A549 (cell line): ENCODE results near the gene METTL18. TPM values are rescaled to one million over a fixed set of nuclear protein-coding genes. Genes with fewer than 3 reads are reported as not detected.

Experiments used
- ATAC-seq, 2 experiments: fragments of 200-7000 bp in 1 of 2; fragments of >200 bp in 1 of 2; cut with Nextera tagmentation in 1 of 2; cut with Tn5 transposase in 1 of 2; 3 replicates each; pipeline versions ENCODE4 v1.8.0 to v1.9.1; 2018 to 2020; ENCODE audit warnings: mild to moderate bottlenecking in 1 of 2, moderate library complexity in 1 of 2
- CTCF ChIA-PET: fragments of 300-600 bp; sonication (Branson Sonifier 250); formaldehyde crosslinking; extraction: SDS; loops from one replicate; lab custom pipeline; 2021; ENCODE audit warnings: antibody characterized with exemption, inconsistent platforms; lab: Yijun Ruan, JAX
- POLR2A ChIA-PET: fragments of 350-600 bp; formaldehyde crosslinking; extraction: SDS; loops from one replicate; lab custom pipeline; 2021; ENCODE audit warnings: antibody characterized with exemption, inconsistent platforms; lab: Yijun Ruan, JAX
- DNase-seq, 2 experiments: peaks; one replicate each; pipeline versions ENCODE4 v3.0.0 to v3.0.0-alpha.2; 2011 to 2016; ENCODE audit warnings: low read depth in 1 of 2, low spot score in 1 of 2
- FAIRE-seq: peaks from 2 replicates; lab custom pipeline; 2011; peaks lifted over from hg19 to GRCh38; lab: Jason Lieb, UNC
- H3K27ac ChIP-seq, 2 experiments: fragments of >200 bp; sonication (Bioruptor Twin); formaldehyde crosslinking; 3 replicates each; pipeline ENCODE4 v1.5.1; 2016 to 2017
- H3K4me1 ChIP-seq: fragments of >200 bp; sonication (Bioruptor Twin); formaldehyde crosslinking; 3 replicates; pipeline ENCODE4 v1.6.1; 2016
- H3K4me2 ChIP-seq: fragments of >200 bp; sonication (Bioruptor Twin); formaldehyde crosslinking; 3 replicates; pipeline ENCODE4 v1.6.1; 2016
- H3K4me3 ChIP-seq: fragments of >200 bp; sonication (Bioruptor Twin); formaldehyde crosslinking; 3 replicates; pipeline ENCODE4 v1.5.1; 2016
- H3K9me3 ChIP-seq: fragments of >200 bp; sonication (Bioruptor Twin); formaldehyde crosslinking; 3 replicates; pipeline ENCODE4 v1.6.1; 2016
- CBX2 ChIP-seq: fragments of 200-600 bp; sonication (generic); IDR thresholded peaks from 2 replicates; pipeline ENCODE4 v1.6.1; 2016; ENCODE audit warnings: low read depth, mild to moderate bottlenecking, borderline replicate concordance
- CBX8 ChIP-seq: fragments of 200-600 bp; sonication (generic); IDR thresholded peaks from 2 replicates; pipeline ENCODE4 v1.6.1; 2016
- CEBPB ChIP-seq, 2 experiments: fragments of >200 bp in 1 of 2; sonication (Bioruptor Twin) in 1 of 2; formaldehyde crosslinking in 1 of 2; IDR thresholded peaks; 2 replicates each; pipeline ENCODE4 v1.6.1; 2012 to 2016
- CHD4 ChIP-seq: fragments of 200-600 bp; sonication (generic); IDR thresholded peaks from 2 replicates; pipeline ENCODE4 v1.6.1; 2016; ENCODE audit warnings: antibody characterized with exemption, mild to moderate bottlenecking, borderline replicate concordance
- EHF ChIP-seq: fragments of 250-450 bp; sonication (Bioruptor Pico); IDR thresholded peaks from 2 replicates; pipeline ENCODE4 v1.5.0; 2020; ENCODE audit warnings: mild to moderate bottlenecking
- ESRRA ChIP-seq: fragments of 150-350 bp; IDR thresholded peaks from 2 replicates; pipeline ENCODE4 v1.6.1; 2014; ENCODE audit warnings: mild to moderate bottlenecking, low read length, borderline replicate concordance
- FOSB ChIP-seq: fragments of 250-450 bp; sonication (Bioruptor Pico); IDR thresholded peaks from 2 replicates; pipeline ENCODE4 v1.5.0; 2020; ENCODE audit warnings: mild to moderate bottlenecking, moderate library complexity
- FOSL2 ChIP-seq, 2 experiments: fragments of 450-650 bp in 1 of 2; fragments of >200 bp in 1 of 2; sonication (Bioruptor Twin) in 1 of 2; formaldehyde crosslinking; IDR thresholded peaks; 2 replicates each; pipeline versions ENCODE4 v1.5.0 to v1.6.1; 2016 to 2020; ENCODE audit warnings: mild to moderate bottlenecking in 1 of 2, moderate library complexity in 1 of 2
- GATA3 ChIP-seq: IDR thresholded peaks from 2 replicates; pipeline ENCODE4 v1.6.1; 2012; ENCODE audit warnings: borderline replicate concordance
- HDAC2 ChIP-seq: fragments of 200-600 bp; sonication (generic); IDR thresholded peaks from 2 replicates; pipeline ENCODE4 v1.6.1; 2016
- HEYL ChIP-seq: fragments of 250-450 bp; sonication (Bioruptor Pico); IDR thresholded peaks from 2 replicates; pipeline ENCODE4 v1.8.0; 2021; ENCODE audit warnings: mild to moderate bottlenecking, moderate library complexity
- HOXA7 ChIP-seq: fragments of 250-450 bp; sonication (Bioruptor Pico); IDR thresholded peaks from 2 replicates; pipeline ENCODE4 v1.5.0; 2020; ENCODE audit warnings: mild to moderate bottlenecking, moderate library complexity
- HOXB13 ChIP-seq: fragments of 250-450 bp; sonication (Bioruptor Pico); IDR thresholded peaks from 2 replicates; pipeline ENCODE4 v1.5.0; 2020; ENCODE audit warnings: low read depth, mild to moderate bottlenecking, moderate library complexity
- JUN ChIP-seq, 2 experiments: fragments of >200 bp; sonication (Bioruptor Twin); formaldehyde crosslinking; IDR thresholded peaks; 2 replicates in 1 of 2; 3 replicates in 1 of 2; pipeline ENCODE4 v1.6.1; 2016 to 2017
- JUNB ChIP-seq: fragments of >200 bp; sonication (Bioruptor Twin); formaldehyde crosslinking; IDR thresholded peaks from 2 replicates; pipeline ENCODE4 v1.6.1; 2016
- KDM1A ChIP-seq: fragments of 200-600 bp; sonication (generic); IDR thresholded peaks from 2 replicates; pipeline ENCODE4 v1.6.1; 2016; ENCODE audit warnings: low read depth, mild to moderate bottlenecking
- MAFK ChIP-seq: fragments of 450-650 bp; IDR thresholded peaks from 2 replicates; pipeline ENCODE4 v1.6.1; 2014; ENCODE audit not compliant: partially characterized antibody
- MYC ChIP-seq: IDR thresholded peaks from 2 replicates; pipeline ENCODE4 v1.6.1; 2012; ENCODE audit warnings: mild to moderate bottlenecking, inconsistent platforms, low read length, improper control_type of control experiment, borderline replicate concordance
- NFE2L2 ChIP-seq: fragments of 150-350 bp; conservative IDR thresholded peaks from 2 replicates; pipeline ENCODE4 v1.6.1; 2014; ENCODE audit warnings: low read length
- NPAS2 ChIP-seq: fragments of 250-450 bp; sonication (Bioruptor Pico); IDR thresholded peaks from 2 replicates; pipeline ENCODE4 v1.8.0; 2022; ENCODE audit warnings: mild to moderate bottlenecking, moderate library complexity, borderline replicate concordance
- POLR2AphosphoS2 ChIP-seq: conservative IDR thresholded peaks from 2 replicates; pipeline ENCODE4 v1.6.1; 2012; ENCODE audit warnings: low read length, improper control_type of control experiment, inconsistent platforms
- RAD21 ChIP-seq, 2 experiments: fragments of >200 bp in 1 of 2; sonication (Bioruptor Twin) in 1 of 2; formaldehyde crosslinking in 1 of 2; IDR thresholded peaks in 1 of 2; conservative IDR thresholded peaks in 1 of 2; 2 replicates in 1 of 2; 3 replicates in 1 of 2; pipeline ENCODE4 v1.6.1; 2012 to 2018; ENCODE audit warnings: inconsistent platforms in 1 of 2
- RNF2 ChIP-seq: fragments of 200-600 bp; sonication (generic); IDR thresholded peaks from 2 replicates; pipeline ENCODE4 v1.6.1; 2016; ENCODE audit warnings: low read depth, mild to moderate bottlenecking, antibody characterized with exemption, moderate library complexity, borderline replicate concordance
- SMC3 ChIP-seq: fragments of >200 bp; sonication (Bioruptor Twin); formaldehyde crosslinking; IDR thresholded peaks from 3 replicates; pipeline ENCODE4 v1.6.1; 2018; ENCODE audit warnings: inconsistent platforms
- SREBF2 ChIP-seq: fragments of 450-650 bp; IDR thresholded peaks from 2 replicates; pipeline ENCODE4 v1.6.1; 2014; ENCODE audit warnings: mild to moderate bottlenecking, moderate library complexity
- TFCP2L1 ChIP-seq: fragments of 250-450 bp; sonication (Bioruptor Pico); IDR thresholded peaks from 2 replicates; pipeline ENCODE4 v1.5.0; 2021; ENCODE audit warnings: mild to moderate bottlenecking
- WGBS: methylation state at CpG from one replicate; pipeline ENCODE4 v1.1.6; 2017; ENCODE audit errors: missing lambda C conversion rate; 5-methylcytosine and 5-hydroxymethylcytosine counted together
- polyA plus RNA-seq, 4 experiments: library from polyadenylated mRNA; depleted of rRNA in 3 of 4; stranded (reverse); fragments of >200 nt; fragmentation: RNase III in 1 of 4; extraction: RNeasy Plus Mini Kit Qiagen cat#74134 plus additional on column Dnase treatment in 1 of 4; gene quantifications; 2 replicates in 3 of 4; 3 replicates in 1 of 4; pipeline ENCODE4 v1.2.3, GENCODE V29; 2011 to 2017
- TF ChIP-seq, protein P1 (sequence below): fragments of 250-450 bp; sonication (Bioruptor Pico); IDR thresholded peaks from 2 replicates; pipeline ENCODE4 v1.5.0; 2020; ENCODE audit warnings: low read depth, mild to moderate bottlenecking, moderate library complexity
- TF ChIP-seq, protein P2 (sequence below): IDR thresholded peaks from 2 replicates; pipeline ENCODE4 v1.6.1; 2012; ENCODE audit warnings: low read depth, borderline replicate concordance
- TF ChIP-seq, protein P3 (sequence below): fragments of 150-350 bp; IDR thresholded peaks from 2 replicates; pipeline ENCODE4 v1.6.1; 2014; ENCODE audit warnings: low read depth, mild to moderate bottlenecking, low read length
- TF ChIP-seq, protein P4 (sequence below): IDR thresholded peaks from 2 replicates; pipeline ENCODE4 v1.6.1; 2012
- TF ChIP-seq, protein P5 (sequence below): IDR thresholded peaks from 2 replicates; pipeline ENCODE4 v1.6.1; 2012
- TF ChIP-seq, protein P6 (sequence below): fragments of 200-600 bp; sonication (generic); IDR thresholded peaks from 2 replicates; pipeline ENCODE4 v1.6.1; 2016; ENCODE audit warnings: antibody characterized with exemption, mild to moderate bottlenecking, moderate library complexity

Gene METTL18
- polyA plus RNA-seq, 2 of the 4 experiments (the other 2 are of a cell fraction) = 7.5 to 11.4 TPM

DNA sequence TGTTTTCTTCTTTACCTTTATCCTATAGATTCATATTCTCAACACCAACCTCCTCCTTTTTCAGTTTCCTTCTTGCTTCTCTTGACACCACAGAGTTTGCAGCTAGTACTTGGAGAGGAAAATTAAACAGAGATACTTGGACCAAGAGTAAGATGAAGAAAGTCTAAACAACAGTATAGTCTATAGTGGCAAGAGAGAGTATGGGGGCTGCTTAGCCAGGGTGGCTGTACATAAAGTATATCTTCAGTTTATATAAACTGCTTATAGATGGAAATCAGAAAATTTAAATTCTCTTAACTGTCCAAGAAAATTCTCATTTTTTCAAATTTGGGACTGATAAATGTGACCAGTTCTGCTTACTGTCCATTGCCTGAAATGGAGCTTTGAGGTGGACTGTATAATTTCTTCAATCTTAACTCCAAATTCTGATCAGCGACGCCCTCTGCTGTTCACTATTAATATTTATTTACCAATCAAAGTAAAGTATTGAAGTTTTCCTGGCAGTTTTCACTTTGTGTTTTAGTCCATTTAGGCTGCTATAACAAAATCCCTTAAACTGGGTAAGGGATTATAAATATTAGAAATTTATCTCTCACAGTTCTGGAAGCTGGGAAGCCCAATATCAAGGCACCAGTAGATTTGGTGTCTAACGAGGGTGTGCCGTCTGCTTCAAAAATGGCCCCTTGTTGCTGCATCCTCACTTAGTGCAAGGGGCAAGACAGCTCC lies 14.8 kb upstream of the METTL18 start (continued):
- TF ChIP-seq CEBPB (IDR thresholded peaks at IDR 0.05) (no peak), NFE2L2 (no peak), RAD21 (conservative IDR thresholded peaks at IDR 0.05 in 1 of 2, IDR thresholded peaks at IDR 0.05 in 1 of 2) (peak; percentile 65 to 69)

DNA sequence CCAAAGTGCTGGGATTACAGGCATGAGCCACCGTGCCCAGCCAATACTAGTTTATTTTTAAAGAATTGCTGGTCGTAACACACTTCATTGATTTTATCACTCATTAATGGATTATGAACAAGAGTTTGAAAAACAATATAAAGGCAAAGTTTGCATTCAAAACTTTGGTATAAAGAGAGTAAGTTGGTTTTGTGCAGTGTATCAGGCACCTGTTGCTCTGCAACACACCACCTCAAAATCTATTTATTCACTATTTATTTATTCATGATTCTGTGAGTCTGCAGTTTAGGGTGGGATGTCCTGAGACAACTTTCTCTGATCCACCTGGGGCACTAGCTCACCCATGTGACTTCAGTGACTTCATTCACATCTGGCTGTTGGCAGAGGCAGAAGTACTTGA lies 10.2 kb upstream of the METTL18 start:
- DNase-seq = no peak
- WGBS = 91% methylated on average over 2 of the region's 2 CpGs
- CTCF ChIA-PET = no interaction called here
- H3K9me3 ChIP-seq = no peaks in the 10 kb centered on the region
- POLR2A ChIA-PET = no interaction called here
- no peak for ATAC-seq
- H3K4me1 ChIP-seq = no peaks in the 10 kb centered on the region
- no peak overlapping the region for H3K4me3 ChIP-seq
- H3K4me2 ChIP-seq = no peak overlapping the region
- no peak for TF ChIP-seq FOSL2 (IDR thresholded peaks at IDR 0.05)
- TF ChIP-seq FOSL2 (CRISPR knock-in tag; IDR thresholded peaks at IDR 0.05) = no peak
- TF ChIP-seq CBX8 = no peak
- no peak for TF ChIP-seq HDAC2
- no peak for TF ChIP-seq GATA3
- no peak for TF ChIP-seq HOXA7 (CRISPR knock-in tag)
- no peak for TF ChIP-seq RNF2
- TF ChIP-seq, protein P1, sequence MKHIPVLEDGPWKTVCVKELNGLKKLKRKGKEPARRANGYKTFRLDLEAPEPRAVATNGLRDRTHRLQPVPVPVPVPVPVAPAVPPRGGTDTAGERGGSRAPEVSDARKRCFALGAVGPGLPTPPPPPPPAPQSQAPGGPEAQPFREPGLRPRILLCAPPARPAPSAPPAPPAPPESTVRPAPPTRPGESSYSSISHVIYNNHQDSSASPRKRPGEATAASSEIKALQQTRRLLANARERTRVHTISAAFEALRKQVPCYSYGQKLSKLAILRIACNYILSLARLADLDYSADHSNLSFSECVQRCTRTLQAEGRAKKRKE (CRISPR knock-in tag) = no peak
- no peak for TF ChIP-seq NPAS2 (CRISPR knock-in tag)
- no peak for TF ChIP-seq SREBF2
- no peak for TF ChIP-seq EHF (CRISPR knock-in tag)
- no peak for TF ChIP-seq HOXB13 (CRISPR knock-in tag)
- TF ChIP-seq POLR2AphosphoS2 = no peak
- no peak for TF ChIP-seq JUNB
- no peak for TF ChIP-seq TFCP2L1 (CRISPR knock-in tag)
- TF ChIP-seq KDM1A = no peak
- TF ChIP-seq, protein P2, sequence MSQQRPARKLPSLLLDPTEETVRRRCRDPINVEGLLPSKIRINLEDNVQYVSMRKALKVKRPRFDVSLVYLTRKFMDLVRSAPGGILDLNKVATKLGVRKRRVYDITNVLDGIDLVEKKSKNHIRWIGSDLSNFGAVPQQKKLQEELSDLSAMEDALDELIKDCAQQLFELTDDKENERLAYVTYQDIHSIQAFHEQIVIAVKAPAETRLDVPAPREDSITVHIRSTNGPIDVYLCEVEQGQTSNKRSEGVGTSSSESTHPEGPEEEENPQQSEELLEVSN = no peak
- no peak for TF ChIP-seq CHD4
- no peak for TF ChIP-seq FOSB
- no peak for FAIRE-seq
- no peak overlapping the region for H3K27ac ChIP-seq

DNA sequence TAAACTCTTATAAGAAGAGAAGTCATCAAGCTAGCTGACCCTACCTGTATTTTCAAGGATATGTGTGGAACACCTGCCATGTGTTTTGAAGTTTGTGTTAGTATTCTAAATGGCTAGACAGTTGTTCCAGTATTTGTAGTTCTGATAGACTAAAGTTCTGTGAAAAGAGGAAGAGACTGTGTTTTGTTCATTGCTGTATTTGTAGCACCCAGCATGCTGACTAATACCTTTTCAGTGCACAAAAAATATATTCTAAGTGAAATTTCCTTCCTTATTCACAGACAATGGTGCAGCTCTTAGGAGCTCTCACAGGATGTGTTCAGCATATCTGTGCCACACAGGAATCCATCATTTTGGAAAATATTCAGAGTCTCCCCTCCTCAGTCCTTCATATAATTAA lies 8.2 kb upstream of the METTL18 start:
- no peak for ATAC-seq
- FAIRE-seq = no peak
- CTCF ChIA-PET = no interaction called here
- TF ChIP-seq, protein P3, sequence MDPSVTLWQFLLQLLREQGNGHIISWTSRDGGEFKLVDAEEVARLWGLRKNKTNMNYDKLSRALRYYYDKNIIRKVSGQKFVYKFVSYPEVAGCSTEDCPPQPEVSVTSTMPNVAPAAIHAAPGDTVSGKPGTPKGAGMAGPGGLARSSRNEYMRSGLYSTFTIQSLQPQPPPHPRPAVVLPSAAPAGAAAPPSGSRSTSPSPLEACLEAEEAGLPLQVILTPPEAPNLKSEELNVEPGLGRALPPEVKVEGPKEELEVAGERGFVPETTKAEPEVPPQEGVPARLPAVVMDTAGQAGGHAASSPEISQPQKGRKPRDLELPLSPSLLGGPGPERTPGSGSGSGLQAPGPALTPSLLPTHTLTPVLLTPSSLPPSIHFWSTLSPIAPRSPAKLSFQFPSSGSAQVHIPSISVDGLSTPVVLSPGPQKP = no peak
- TF ChIP-seq JUN (IDR thresholded peaks at IDR 0.05) = no peak
- no peak for TF ChIP-seq SMC3
- TF ChIP-seq, protein P4, sequence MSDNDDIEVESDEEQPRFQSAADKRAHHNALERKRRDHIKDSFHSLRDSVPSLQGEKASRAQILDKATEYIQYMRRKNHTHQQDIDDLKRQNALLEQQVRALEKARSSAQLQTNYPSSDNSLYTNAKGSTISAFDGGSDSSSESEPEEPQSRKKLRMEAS = no peak
- TF ChIP-seq CBX2 = no peak
- no peak for TF ChIP-seq HEYL (CRISPR knock-in tag)
- no peak for TF ChIP-seq MAFK
- no peak for TF ChIP-seq SREBF2
- TF ChIP-seq ESRRA = no peak
- TF ChIP-seq MYC = no peak
- no peak for TF ChIP-seq FOSB
- TF ChIP-seq, protein P5, sequence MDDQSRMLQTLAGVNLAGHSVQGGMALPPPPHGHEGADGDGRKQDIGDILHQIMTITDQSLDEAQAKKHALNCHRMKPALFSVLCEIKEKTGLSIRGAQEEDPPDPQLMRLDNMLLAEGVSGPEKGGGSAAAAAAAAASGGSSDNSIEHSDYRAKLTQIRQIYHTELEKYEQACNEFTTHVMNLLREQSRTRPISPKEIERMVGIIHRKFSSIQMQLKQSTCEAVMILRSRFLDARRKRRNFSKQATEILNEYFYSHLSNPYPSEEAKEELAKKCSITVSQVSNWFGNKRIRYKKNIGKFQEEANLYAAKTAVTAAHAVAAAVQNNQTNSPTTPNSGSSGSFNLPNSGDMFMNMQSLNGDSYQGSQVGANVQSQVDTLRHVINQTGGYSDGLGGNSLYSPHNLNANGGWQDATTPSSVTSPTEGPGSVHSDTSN = no peak
- TF ChIP-seq, protein P6, sequence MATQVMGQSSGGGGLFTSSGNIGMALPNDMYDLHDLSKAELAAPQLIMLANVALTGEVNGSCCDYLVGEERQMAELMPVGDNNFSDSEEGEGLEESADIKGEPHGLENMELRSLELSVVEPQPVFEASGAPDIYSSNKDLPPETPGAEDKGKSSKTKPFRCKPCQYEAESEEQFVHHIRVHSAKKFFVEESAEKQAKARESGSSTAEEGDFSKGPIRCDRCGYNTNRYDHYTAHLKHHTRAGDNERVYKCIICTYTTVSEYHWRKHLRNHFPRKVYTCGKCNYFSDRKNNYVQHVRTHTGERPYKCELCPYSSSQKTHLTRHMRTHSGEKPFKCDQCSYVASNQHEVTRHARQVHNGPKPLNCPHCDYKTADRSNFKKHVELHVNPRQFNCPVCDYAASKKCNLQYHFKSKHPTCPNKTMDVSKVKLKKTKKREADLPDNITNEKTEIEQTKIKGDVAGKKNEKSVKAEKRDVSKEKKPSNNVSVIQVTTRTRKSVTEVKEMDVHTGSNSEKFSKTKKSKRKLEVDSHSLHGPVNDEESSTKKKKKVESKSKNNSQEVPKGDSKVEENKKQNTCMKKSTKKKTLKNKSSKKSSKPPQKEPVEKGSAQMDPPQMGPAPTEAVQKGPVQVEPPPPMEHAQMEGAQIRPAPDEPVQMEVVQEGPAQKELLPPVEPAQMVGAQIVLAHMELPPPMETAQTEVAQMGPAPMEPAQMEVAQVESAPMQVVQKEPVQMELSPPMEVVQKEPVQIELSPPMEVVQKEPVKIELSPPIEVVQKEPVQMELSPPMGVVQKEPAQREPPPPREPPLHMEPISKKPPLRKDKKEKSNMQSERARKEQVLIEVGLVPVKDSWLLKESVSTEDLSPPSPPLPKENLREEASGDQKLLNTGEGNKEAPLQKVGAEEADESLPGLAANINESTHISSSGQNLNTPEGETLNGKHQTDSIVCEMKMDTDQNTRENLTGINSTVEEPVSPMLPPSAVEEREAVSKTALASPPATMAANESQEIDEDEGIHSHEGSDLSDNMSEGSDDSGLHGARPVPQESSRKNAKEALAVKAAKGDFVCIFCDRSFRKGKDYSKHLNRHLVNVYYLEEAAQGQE = no peak

More for the DNA sequence above, 8.2 kb upstream of the METTL18 start:
- POLR2A ChIA-PET = no interaction called here
- no peak overlapping the region for H3K4me3 ChIP-seq
- H3K27ac ChIP-seq = no peak overlapping the region
- no peaks in the 10 kb centered on the region for H3K4me1 ChIP-seq
- no peaks in the 10 kb centered on the region for H3K9me3 ChIP-seq
- no peak for DNase-seq
- H3K4me2 ChIP-seq = no peak overlapping the region
